GM21619 (cell line): Measurements from ENCODE around the gene FGFR4.
A peak's percentile ranks its signal among the peaks of the same experiment; 100 is the strongest.
"Not testable (repeated sequence)": the region's sequence is repeated elsewhere in the genome, so short reads cannot be mapped to it uniquely, and the experiment has no call there.

Source experiments
- ATAC-seq: cut with Tn5 transposase; IDR thresholded peaks from one replicate; pipeline ENCODE4 v1.9.1; 2021; ENCODE audit not compliant: unreplicated experiment

The FGFR4 gene

GRCh38 chr5:177086654-177087397, at the start of gene FGFR4:
TSS of gene FGFR4 (plus strand) at chr5:177086915. CDS start at chr5:177089603, 2,688 bp downstream.
- peak; percentile 69 for ATAC-seq

- no peak for ATAC-seq
Measured at GRCh38 chr5:177036921-177037320, 49.8 kb upstream of the FGFR4 start.

GRCh38 chr5:177040814-177041420, 45.8 kb upstream of the FGFR4 start:
- ATAC-seq, result no peak

- ATAC-seq, result no peak
Measured at GRCh38 chr5:177041936-177042335, 44.8 kb upstream of the FGFR4 start.

- ATAC-seq, result no peak
Measured at GRCh38 chr5:177043114-177043513, 43.6 kb upstream of the FGFR4 start.

GRCh38 chr5:177043958-177044357, 42.8 kb upstream of the FGFR4 start:
- ATAC-seq, result no peak

GRCh38 chr5:177044641-177045040, 42.1 kb upstream of the FGFR4 start:
- ATAC-seq, result no peak

GRCh38 chr5:177045631-177046030, 41.1 kb upstream of the FGFR4 start:
- ATAC-seq, result no peak

- not testable (repeated sequence) for ATAC-seq
Measured at GRCh38 chr5:177048531-177048930, 38.2 kb upstream of the FGFR4 start.

- no peak for ATAC-seq
Measured at GRCh38 chr5:177049285-177049684, 37.4 kb upstream of the FGFR4 start.

- no peak for ATAC-seq
Measured at GRCh38 chr5:177064500-177065277, 22.0 kb upstream of the FGFR4 start.

- ATAC-seq, result no peak
Measured at GRCh38 chr5:177065491-177065890, 21.2 kb upstream of the FGFR4 start.

- ATAC-seq, result no peak
Measured at GRCh38 chr5:177066224-177066623, 20.5 kb upstream of the FGFR4 start.

GRCh38 chr5:177067503-177067902, 19.2 kb upstream of the FGFR4 start:
- ATAC-seq, result no peak

GRCh38 chr5:177070536-177071191, 16.1 kb upstream of the FGFR4 start:
- peak; percentile 45 for ATAC-seq

- peak; percentile 72 for ATAC-seq
Measured at GRCh38 chr5:177071666-177072385, 14.9 kb upstream of the FGFR4 start.

- no peak for ATAC-seq
Measured at GRCh38 chr5:177077335-177077734, 9.4 kb upstream of the FGFR4 start.

GRCh38 chr5:177079606-177080005, 7.1 kb upstream of the FGFR4 start:
- no peak for ATAC-seq

GRCh38 chr5:177080265-177080664, 6.5 kb upstream of the FGFR4 start:
- ATAC-seq, result no peak

GRCh38 chr5:177081859-177082258, 4.9 kb upstream of the FGFR4 start:
- no peak for ATAC-seq

- ATAC-seq, result no peak
Measured at GRCh38 chr5:177083357-177083756, 3.4 kb upstream of the FGFR4 start.
